ENCODE data around the gene JTB.

GRCh38 chr1:153941826-153942725 is 35.4 kb downstream of the JTB start:
- no peak for TF ChIP-seq POLR2AphosphoS5 (IDR thresholded peaks at IDR 0.05; ENCODE audit: insufficient read depth in 1 of 2, low read depth in 1 of 2)
- no peak for TF ChIP-seq CTCF (IDR thresholded peaks at IDR 0.05)
